Ecto neural progenitor cell (in vitro differentiated cells): ENCODE results near the gene NBAS.
"Not testable (repeated sequence)": the region's sequence is repeated elsewhere in the genome, so short reads cannot be mapped to it uniquely, and the experiment has no call there.

ENCODE experiments used
- DNase-seq: peaks from one replicate; pipeline ENCODE4 v3.0.0-alpha.2; 2018; ENCODE audit warnings: low spot score

NBAS gene

GRCh38 chr2:15527074-15527739 lies 33.9 kb downstream of the NBAS start:
- DNase-seq: no peak

- DNase-seq: no peak
Measured at GRCh38 chr2:15521641-15522181, 39.4 kb downstream of the NBAS start.

GRCh38 chr2:15520346-15520745 lies 40.8 kb downstream of the NBAS start:
- DNase-seq: no peak

GRCh38 chr2:15518759-15519158 lies 42.4 kb downstream of the NBAS start:
- DNase-seq: not testable (repeated sequence)

GRCh38 chr2:15517793-15518192 lies 43.3 kb downstream of the NBAS start:
- DNase-seq: no peak

- DNase-seq: no peak
Measured at GRCh38 chr2:15511686-15512085, 49.4 kb downstream of the NBAS start.

GRCh38 chr2:15510552-15510951 lies 50.6 kb downstream of the NBAS start:
- no peak for DNase-seq

- no peak for DNase-seq
Measured at GRCh38 chr2:15510131-15510530, 51.0 kb downstream of the NBAS start.

GRCh38 chr2:15507697-15508096 lies 53.4 kb downstream of the NBAS start:
- DNase-seq: no peak

- DNase-seq: no peak
Measured at GRCh38 chr2:15507061-15507460, 54.1 kb downstream of the NBAS start.

GRCh38 chr2:15506229-15506819 lies 54.8 kb downstream of the NBAS start:
- DNase-seq: no peak

GRCh38 chr2:15504882-15505663 lies 56.1 kb downstream of the NBAS start:
- DNase-seq: no peak

GRCh38 chr2:15499251-15499650 lies 61.9 kb downstream of the NBAS start:
- DNase-seq: not testable (repeated sequence)

GRCh38 chr2:15498554-15498953 lies 62.6 kb downstream of the NBAS start:
- no peak for DNase-seq

GRCh38 chr2:15494877-15495276 lies 66.3 kb downstream of the NBAS start:
- DNase-seq: no peak

GRCh38 chr2:15492773-15493325 lies 68.3 kb downstream of the NBAS start:
- no peak for DNase-seq

- no peak for DNase-seq
Measured at GRCh38 chr2:15486770-15487169, 74.4 kb downstream of the NBAS start.

GRCh38 chr2:15485949-15486348 lies 75.2 kb downstream of the NBAS start:
- peak; percentile 48 for DNase-seq

GRCh38 chr2:15481000-15481399 lies 80.1 kb downstream of the NBAS start:
- no peak for DNase-seq

- DNase-seq: no peak
Measured at GRCh38 chr2:15480552-15480951, 80.6 kb downstream of the NBAS start.

GRCh38 chr2:15472876-15473275 lies 88.3 kb downstream of the NBAS start:
- DNase-seq: no peak

- no peak for DNase-seq
Measured at GRCh38 chr2:15472133-15472532, 89.0 kb downstream of the NBAS start.

- DNase-seq: no peak
Measured at GRCh38 chr2:15471606-15472005, 89.5 kb downstream of the NBAS start.
